ENCODE data around the gene PFKL. TPM values are rescaled to one million over a fixed set of nuclear protein-coding genes. Genes with fewer than 3 reads are reported as not detected.
A peak's percentile ranks its signal among the peaks of the same experiment; 100 is the strongest.
"Not testable (repeated sequence)": the region's sequence is repeated elsewhere in the genome, so short reads cannot be mapped to it uniquely, and the experiment has no call there.

Gene PFKL
- total RNA-seq, 2 donors from 2014 or later, result 132 to 176 TPM

DNA sequence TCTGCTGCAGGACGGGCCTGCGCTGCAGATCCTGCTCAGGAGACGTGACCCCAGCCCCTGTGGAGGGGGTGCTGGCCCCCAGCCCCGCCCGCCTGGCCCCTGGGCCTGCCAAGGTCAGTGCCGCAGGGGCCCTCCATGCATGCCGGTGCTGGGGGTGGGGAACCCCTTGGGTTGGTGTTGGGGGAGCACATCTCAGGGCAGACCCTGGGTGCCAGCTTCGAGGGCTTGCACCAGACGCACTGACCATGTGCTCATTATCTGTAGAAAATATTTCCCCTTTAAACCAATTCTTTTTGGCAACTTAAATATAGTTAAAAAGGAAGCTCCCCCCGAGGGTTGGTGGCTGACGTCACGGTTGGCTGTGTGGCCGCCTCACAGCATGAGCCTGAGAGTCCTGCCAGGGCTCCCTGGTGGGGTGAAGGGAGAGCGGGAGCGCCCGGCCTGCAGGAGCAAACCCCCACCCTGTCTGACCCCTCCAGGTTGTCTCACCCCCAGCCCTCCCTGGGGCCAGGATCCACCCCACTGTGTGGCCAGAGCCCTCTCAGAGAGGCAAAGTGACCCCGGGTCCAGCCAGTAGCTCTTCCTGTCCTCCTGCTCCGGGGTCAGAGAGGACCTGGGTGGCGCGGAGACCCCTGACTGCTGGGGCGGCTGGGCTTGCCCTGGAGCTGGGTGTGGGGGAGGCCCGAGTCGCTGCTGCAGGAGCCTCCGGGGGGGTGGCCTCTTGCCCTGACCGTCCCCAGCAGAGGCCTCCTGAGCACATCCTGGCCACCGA lies 5.3 kb upstream of the PFKL start:
- no peaks in the 10 kb centered on the region for H3K36me3 Mint-ChIP-seq (ENCODE audit: low read depth)
- no peaks in the 10 kb centered on the region for H3K27me3 Mint-ChIP-seq
- DNase-seq (no peak), ATAC-seq (no peak)
- peaks cover 24% of the 10 kb centered on the region for H3K4me1 Mint-ChIP-seq
- H3K27ac Mint-ChIP-seq, result no peak overlapping the region
- H3K4me3 Mint-ChIP-seq, result peak overlapping the region; percentile 72
- H3K9me3 ChIP-seq (ENCODE audit: control insufficient read depth, low read length, poor library complexity, severe bottlenecking), result no peaks in the 10 kb centered on the region

DNA sequence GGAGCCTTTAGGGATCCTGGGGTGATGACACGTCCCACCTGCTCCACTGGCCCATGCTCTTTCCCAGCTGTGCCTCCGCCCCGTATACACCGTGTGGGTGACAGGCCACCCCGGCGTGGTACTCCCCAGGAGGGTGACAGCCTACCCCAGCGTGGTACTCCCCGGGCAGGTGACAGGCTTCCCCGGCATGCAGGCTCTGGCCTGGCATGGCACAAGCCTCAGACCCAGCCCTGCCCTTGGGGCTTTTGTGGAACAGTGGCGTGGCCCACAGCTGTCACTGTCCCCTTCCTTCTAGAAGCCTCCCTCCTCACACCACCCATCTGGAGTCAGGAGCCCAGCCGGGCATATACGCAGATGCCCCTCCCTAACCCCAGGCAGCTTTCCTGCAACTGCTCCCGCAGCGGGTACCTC lies 4.7 kb upstream of the PFKL start:
- Mint-ChIP-seq H3K4me1 (peaks cover 24% of the 10 kb centered on the region), H3K27ac (no peak overlapping the region), H3K36me3 (ENCODE audit: low read depth) (no peaks in the 10 kb centered on the region), H3K4me3 (peak overlapping the region; percentile 72), H3K27me3 (no peaks in the 10 kb centered on the region)
- ATAC-seq (no peak), DNase-seq (no peak)
- H3K9me3 ChIP-seq (ENCODE audit: control insufficient read depth, low read length, poor library complexity, severe bottlenecking), result no peaks in the 10 kb centered on the region

- H3K4me3 Mint-ChIP-seq, result peak overlapping the region; percentile 72
- H3K36me3 Mint-ChIP-seq (ENCODE audit: low read depth), result no peaks in the 10 kb centered on the region
- ATAC-seq, result no peak
- no peaks in the 10 kb centered on the region for H3K27me3 Mint-ChIP-seq
- DNase-seq, result no peak
- H3K9me3 ChIP-seq (ENCODE audit: control insufficient read depth, low read length, poor library complexity, severe bottlenecking), result no peaks in the 10 kb centered on the region
- H3K4me1 Mint-ChIP-seq, result peaks cover 20% of the 10 kb centered on the region
- H3K27ac Mint-ChIP-seq, result no peak overlapping the region
Observed at GRCh38 chr21:44295646-44296045, 4.2 kb upstream of the PFKL start.

- no peaks in the 10 kb centered on the region for H3K36me3 Mint-ChIP-seq (ENCODE audit: low read depth)
- H3K4me3 Mint-ChIP-seq, result peak overlapping the region; percentile 72
- H3K9me3 ChIP-seq (ENCODE audit: control insufficient read depth, low read length, poor library complexity, severe bottlenecking), result no peaks in the 10 kb centered on the region
- DNase-seq, result no peak
- ATAC-seq, result no peak
- no peak overlapping the region for H3K27ac Mint-ChIP-seq
- no peaks in the 10 kb centered on the region for H3K27me3 Mint-ChIP-seq
- peaks cover 21% of the 10 kb centered on the region for H3K4me1 Mint-ChIP-seq
Observed at GRCh38 chr21:44296103-44296519, 3.7 kb upstream of the PFKL start.

DNA sequence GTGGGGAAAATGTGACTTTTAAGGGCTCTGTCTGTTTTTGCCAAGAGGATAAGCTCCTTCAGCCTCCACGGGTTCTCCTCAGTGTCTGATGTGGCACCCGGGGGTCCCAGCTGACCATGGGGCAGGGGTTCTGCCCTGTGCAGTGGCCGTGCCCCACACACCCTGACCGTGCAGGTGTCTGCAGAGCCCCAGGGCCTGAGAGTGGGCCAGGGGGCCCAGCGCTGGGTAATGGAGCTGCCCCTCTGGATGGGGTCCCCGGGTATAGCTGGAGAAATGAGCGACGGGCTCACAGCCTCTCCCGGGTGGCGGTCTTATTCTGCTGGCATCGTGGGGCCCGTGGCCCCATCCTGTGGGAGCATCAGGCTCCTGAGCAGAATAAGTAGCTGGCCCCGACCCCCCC lies 2.9 kb upstream of the PFKL start:
- H3K27ac Mint-ChIP-seq, result no peak overlapping the region
- H3K4me3 Mint-ChIP-seq, result no peak overlapping the region
- H3K4me1 Mint-ChIP-seq, result peaks cover 29% of the 10 kb centered on the region
- DNase-seq, result no peak
- ATAC-seq, result no peak
- H3K27me3 Mint-ChIP-seq, result no peaks in the 10 kb centered on the region
- H3K9me3 ChIP-seq (ENCODE audit: control insufficient read depth, low read length, poor library complexity, severe bottlenecking), result no peaks in the 10 kb centered on the region
- no peaks in the 10 kb centered on the region for H3K36me3 Mint-ChIP-seq (ENCODE audit: low read depth)

- DNase-seq (peak; percentile 58 to 70 (median 70)), ATAC-seq (peak; percentile 75)
- H3K27ac Mint-ChIP-seq, result peak overlapping the region; percentile 89
- no peaks in the 10 kb centered on the region for H3K27me3 Mint-ChIP-seq
- no peaks in the 10 kb centered on the region for H3K36me3 Mint-ChIP-seq (ENCODE audit: low read depth)
- H3K9me3 ChIP-seq (ENCODE audit: control insufficient read depth, low read length, poor library complexity, severe bottlenecking), result no peaks in the 10 kb centered on the region
- peak overlapping the region; percentile 52 for H3K4me3 Mint-ChIP-seq
- H3K4me1 Mint-ChIP-seq, result peaks cover 32% of the 10 kb centered on the region
Observed at GRCh38 chr21:44297525-44298290, 2.1 kb upstream of the PFKL start.

DNA sequence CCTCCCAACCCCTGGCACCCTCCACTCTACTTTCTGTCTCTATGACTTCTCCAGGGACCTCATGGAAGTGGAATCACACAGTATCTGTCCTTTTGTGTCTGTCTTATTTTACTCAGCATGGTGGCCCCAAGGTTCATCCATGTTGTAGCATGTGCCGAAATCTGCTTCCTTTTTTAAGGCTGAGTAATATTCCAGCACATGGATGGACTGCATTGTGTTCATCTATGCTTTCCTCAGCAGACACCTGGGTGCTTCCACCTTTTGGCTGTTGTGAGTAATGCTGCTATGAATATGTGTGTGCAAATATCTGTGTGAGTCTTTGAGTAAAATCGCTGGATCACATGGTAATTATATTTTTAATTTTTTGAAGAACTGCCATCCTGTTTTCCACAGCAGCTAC lies 1.6 kb upstream of the PFKL start:
- no peaks in the 10 kb centered on the region for H3K27me3 Mint-ChIP-seq
- DNase-seq (no peak), ATAC-seq (no peak)
- H3K36me3 Mint-ChIP-seq (ENCODE audit: low read depth), result no peaks in the 10 kb centered on the region
- H3K27ac Mint-ChIP-seq, result peak overlapping the region; percentile 89
- H3K9me3 ChIP-seq (ENCODE audit: control insufficient read depth, low read length, poor library complexity, severe bottlenecking), result no peaks in the 10 kb centered on the region
- H3K4me3 Mint-ChIP-seq, result peak overlapping the region; percentile 52
- H3K4me1 Mint-ChIP-seq, result peaks cover 36% of the 10 kb centered on the region

- Mint-ChIP-seq H3K4me1 (peaks cover 39% of the 10 kb centered on the region), H3K27me3 (no peaks in the 10 kb centered on the region), H3K4me3 (peak overlapping the region; percentile 88), H3K36me3 (ENCODE audit: low read depth) (no peaks in the 10 kb centered on the region), H3K27ac (peak overlapping the region; percentile 89)
- no peak for ATAC-seq
- H3K9me3 ChIP-seq (ENCODE audit: control insufficient read depth, low read length, poor library complexity, severe bottlenecking), result no peaks in the 10 kb centered on the region
- no peak for DNase-seq
Observed at GRCh38 chr21:44299085-44299457, 782 bp upstream of the PFKL start.

GRCh38 chr21:44300262-44300959 lies 558 bp downstream of the PFKL start:
- peak overlapping the region; percentile 62 for H3K27ac Mint-ChIP-seq

GRCh38 chr21:44301141-44301540 lies 1.3 kb downstream of the PFKL start:
- no peaks in the 10 kb centered on the region for H3K9me3 ChIP-seq (ENCODE audit: control insufficient read depth, low read length, poor library complexity, severe bottlenecking)
- Mint-ChIP-seq H3K27ac (peak overlapping the region; percentile 62), H3K4me3 (peak overlapping the region; percentile 91), H3K4me1 (peaks cover 42% of the 10 kb centered on the region), H3K36me3 (ENCODE audit: low read depth) (no peaks in the 10 kb centered on the region), H3K27me3 (no peaks in the 10 kb centered on the region)
- DNase-seq (no peak), ATAC-seq (no peak)

More at GRCh38 chr21:44300262-44300959, 558 bp downstream of the PFKL start:
- Mint-ChIP-seq H3K27me3 (no peaks in the 10 kb centered on the region), H3K4me3 (peak overlapping the region; percentile 91), H3K4me1 (peaks cover 42% of the 10 kb centered on the region), H3K36me3 (ENCODE audit: low read depth) (no peaks in the 10 kb centered on the region)
- H3K9me3 ChIP-seq (ENCODE audit: control insufficient read depth, low read length, poor library complexity, severe bottlenecking), result no peaks in the 10 kb centered on the region
- peak; percentile 33 for ATAC-seq
- DNase-seq, result peak; percentile 26 to 59 (median 57)

- no peaks in the 10 kb centered on the region for H3K27me3 Mint-ChIP-seq
- H3K4me1 Mint-ChIP-seq, result peaks cover 42% of the 10 kb centered on the region
- H3K4me3 Mint-ChIP-seq, result peak overlapping the region; percentile 91
- H3K36me3 Mint-ChIP-seq (ENCODE audit: low read depth), result no peaks in the 10 kb centered on the region
- H3K9me3 ChIP-seq (ENCODE audit: control insufficient read depth, low read length, poor library complexity, severe bottlenecking), result no peaks in the 10 kb centered on the region
- peak overlapping the region; percentile 86 for H3K27ac Mint-ChIP-seq
- no peak for DNase-seq
- ATAC-seq, result no peak
Observed at GRCh38 chr21:44301961-44302406, 2.1 kb downstream of the PFKL start.

GRCh38 chr21:44302573-44303401 lies 2.9 kb downstream of the PFKL start:
- H3K27me3 Mint-ChIP-seq; H3K9me3 ChIP-seq (ENCODE audit: control insufficient read depth, low read length, poor library complexity, severe bottlenecking); H3K36me3 Mint-ChIP-seq (ENCODE audit: low read depth); ATAC-seq; DNase-seq: not testable (repeated sequence)
- Mint-ChIP-seq H3K4me3 (peak overlapping the region; percentile 91), H3K4me1 (peaks cover 41% of the 10 kb centered on the region), H3K27ac (peak overlapping the region; percentile 86)
